Measurements from ENCODE around the gene NWD2. TPM values are rescaled to one million over a fixed set of nuclear protein-coding genes. Genes with fewer than 3 reads are reported as not detected.

NWD2 gene
- total and polyA plus RNA-seq, 9 of the 15 experiments (the other 6 are each of a cell fraction or from before 2014, with no cell fraction given) = not detected

DNA sequence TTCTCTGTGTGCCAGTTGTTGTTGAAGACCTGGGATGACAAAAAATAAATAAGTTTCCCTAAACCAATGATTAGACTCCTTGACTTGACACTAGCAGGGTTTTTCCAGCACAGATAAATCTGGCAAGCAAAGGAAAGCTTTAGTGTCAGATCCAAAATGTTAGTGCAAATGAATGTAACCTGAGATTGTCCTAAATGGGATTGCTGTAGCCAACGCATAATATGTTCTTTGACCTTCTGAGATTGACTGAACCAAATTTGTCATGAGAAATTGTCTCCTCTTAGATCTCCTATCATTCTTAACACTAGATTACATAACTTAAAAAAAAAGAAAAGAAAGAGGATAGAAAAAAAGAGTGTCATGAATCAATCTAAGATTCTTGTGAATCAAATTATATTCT lies 245.2 kb downstream of the NWD2 start:
- in situ Hi-C loops (cut with MboI) = no loop called here
- Histone ChIP-seq H3K79me2 (ENCODE audit: control insufficient read depth, insufficient read depth, low read length) (no peaks in the 10 kb centered on the region), H3K27ac (ENCODE audit: extremely low read depth, low read depth, low read length) (no peak overlapping the region), H2AFZ (ENCODE audit: low read depth, low read length) (no peak overlapping the region), H3K9me1 (ENCODE audit: control insufficient read depth, insufficient read depth, low read length) (no peaks in the 10 kb centered on the region), H3K9ac (ENCODE audit: insufficient read depth in 1 of 2, low read depth in 2 of 2, low read length in 2 of 2) (no peak overlapping the region), H3K4me2 (ENCODE audit: insufficient read depth, low read length) (no peak overlapping the region), H3K4me1 (replicated peaks in 1 of 2; ENCODE audit: control insufficient read depth in 2 of 2, insufficient read depth in 2 of 2, low read length in 2 of 2) (no peaks in the 10 kb centered on the region), H3K36me3 (ENCODE audit: control insufficient read depth, insufficient read depth, low read length) (no peaks in the 10 kb centered on the region), H3K9me3 (replicated peaks; ENCODE audit: control insufficient read depth, insufficient read depth, low read depth, low read length) (no peaks in the 10 kb centered on the region), H3K4me3 (no peak overlapping the region), H4K20me1 (replicated peaks; ENCODE audit: control insufficient read depth, insufficient read depth, low read length) (no peaks in the 10 kb centered on the region), H3K27me3 (ENCODE audit: control insufficient read depth in 2 of 2, insufficient read depth in 2 of 2, low read length in 2 of 2) (no peaks in the 10 kb centered on the region)
- intact Hi-C loops (cut with micrococcal nuclease) = no loop called here
- no peak for DNase-seq (ENCODE audit: extremely low read depth in 1 of 4, low spot score in 3 of 4)
- no peak for FAIRE-seq
- 0% methylated on average over 1 of the region's 1 CpG for WGBS (ENCODE audit: insufficient coverage, low coverage, missing lambda C conversion rate)
- ChIA-PET POLR2A (no interaction called here), CTCF (ENCODE audit: low intra/inter-chr PET ratio) (no interaction called here)
- no peak for TF ChIP-seq NBN (IDR thresholded peaks at IDR 0.05; ENCODE audit: low read depth)
- no peak for TF ChIP-seq SAP30 (IDR thresholded peaks at IDR 0.05; ENCODE audit: borderline replicate concordance, insufficient read depth, low read depth, low read length, poor library complexity, severe bottlenecking)
- TF ChIP-seq CBX3 (IDR thresholded peaks at IDR 0.05; ENCODE audit: borderline replicate concordance in 1 of 2, low read length in 2 of 2) = no peak
- TF ChIP-seq U2AF1 (optimal IDR thresholded peaks at IDR 0.05; ENCODE audit: low read depth, low read length) = no peak
- no peak for ATAC-seq
- BruUV-seq (replicated peaks) = no TSS peak

- Histone ChIP-seq H3K9ac (ENCODE audit: insufficient read depth in 1 of 2, low read depth in 2 of 2, low read length in 2 of 2) (no peak overlapping the region), H3K79me2 (ENCODE audit: control insufficient read depth, insufficient read depth, low read length) (no peaks in the 10 kb centered on the region), H3K27me3 (ENCODE audit: control insufficient read depth in 2 of 2, insufficient read depth in 2 of 2, low read length in 2 of 2) (no peaks in the 10 kb centered on the region), H3K4me3 (no peak overlapping the region), H3K9me3 (replicated peaks; ENCODE audit: control insufficient read depth, insufficient read depth, low read depth, low read length) (no peaks in the 10 kb centered on the region), H3K9me1 (ENCODE audit: control insufficient read depth, insufficient read depth, low read length) (no peaks in the 10 kb centered on the region), H3K36me3 (ENCODE audit: control insufficient read depth, insufficient read depth, low read length) (no peaks in the 10 kb centered on the region), H4K20me1 (replicated peaks; ENCODE audit: control insufficient read depth, insufficient read depth, low read length) (no peaks in the 10 kb centered on the region), H3K4me2 (ENCODE audit: insufficient read depth, low read length) (no peak overlapping the region), H3K4me1 (replicated peaks in 1 of 2; ENCODE audit: control insufficient read depth in 2 of 2, insufficient read depth in 2 of 2, low read length in 2 of 2) (no peaks in the 10 kb centered on the region), H3K27ac (ENCODE audit: extremely low read depth, low read depth, low read length) (no peak overlapping the region), H2AFZ (ENCODE audit: low read depth, low read length) (no peak overlapping the region)
- in situ Hi-C loops (cut with MboI) (no loop called here), intact Hi-C loops (cut with micrococcal nuclease) (no loop called here)
- ATAC-seq (no peak), DNase-seq (ENCODE audit: extremely low read depth in 1 of 4, low spot score in 3 of 4) (no peak), FAIRE-seq (no peak)
- POLR2A ChIA-PET = no interaction called here
- no TSS peak for BruUV-seq (replicated peaks)
- CTCF ChIA-PET (ENCODE audit: low intra/inter-chr PET ratio) = no interaction called here
- WGBS (ENCODE audit: insufficient coverage, low coverage, missing lambda C conversion rate) = 2% methylated on average over 9 of the region's 9 CpGs
- TF ChIP-seq, protein P1, sequence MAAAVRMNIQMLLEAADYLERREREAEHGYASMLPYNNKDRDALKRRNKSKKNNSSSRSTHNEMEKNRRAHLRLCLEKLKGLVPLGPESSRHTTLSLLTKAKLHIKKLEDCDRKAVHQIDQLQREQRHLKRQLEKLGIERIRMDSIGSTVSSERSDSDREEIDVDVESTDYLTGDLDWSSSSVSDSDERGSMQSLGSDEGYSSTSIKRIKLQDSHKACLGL (CRISPR knock-in tag; IDR thresholded peaks at IDR 0.05; ENCODE audit: borderline replicate concordance, poor library complexity, severe bottlenecking) = no peak
- TF ChIP-seq RREB1 (CRISPR knock-in tag; IDR thresholded peaks at IDR 0.05) (no peak), MIER1 (IDR thresholded peaks at IDR 0.05; ENCODE audit: low read depth) (no peak), TBP (optimal IDR thresholded peaks at IDR 0.05; ENCODE audit: low read depth, low read length) (no peak)
Observed at GRCh38 chr4:37490391-37491347, 246.1 kb downstream of the NWD2 start.
